Endodermal cell (in vitro differentiated cells): ENCODE measurements around the gene LMX1B. TPM values are rescaled to one million over a fixed set of nuclear protein-coding genes. Genes with fewer than 3 reads are reported as not detected.
"Not testable (repeated sequence)": the region's sequence is repeated elsewhere in the genome, so short reads cannot be mapped to it uniquely, and the experiment has no call there.

ENCODE experiments used
- DNase-seq: peaks from one replicate; pipeline ENCODE4 v3.0.0-alpha.2; 2017
- H3K27ac ChIP-seq: 2 replicates; pipeline ENCODE4 v1.5.1; 2013; ENCODE audit warnings: mild to moderate bottlenecking, low read depth, low read length, moderate library complexity
- H3K27me3 ChIP-seq: 2 replicates; pipeline ENCODE4 v1.6.1; 2013; ENCODE audit warnings: mild to moderate bottlenecking, low read length, moderate library complexity; ENCODE audit not compliant: insufficient read depth, control insufficient read depth, poor library complexity, severe bottlenecking
- H3K36me3 ChIP-seq: 2 replicates; pipeline ENCODE4 v1.7.0; 2013; ENCODE audit warnings: mild to moderate bottlenecking, low read length, moderate library complexity; ENCODE audit not compliant: control insufficient read depth, insufficient read depth
- H3K4me1 ChIP-seq: one replicate; pipeline ENCODE4 v1.7.0; 2013; ENCODE audit warnings: low read length; ENCODE audit not compliant: control insufficient read depth, insufficient read depth
- H3K4me3 ChIP-seq: 2 replicates; pipeline ENCODE4 v1.5.1; 2013; ENCODE audit warnings: mild to moderate bottlenecking, low read length, moderate library complexity
- H3K9ac ChIP-seq: 2 replicates; pipeline ENCODE4 v1.6.1; 2013; ENCODE audit warnings: mild to moderate bottlenecking, low read length, moderate library complexity; ENCODE audit not compliant: poor library complexity, severe bottlenecking; ENCODE audit errors: extremely low read depth
- H3K9me3 ChIP-seq: 2 replicates; pipeline ENCODE4 v1.6.1; 2013; ENCODE audit warnings: mild to moderate bottlenecking, low read length, moderate library complexity; ENCODE audit not compliant: control insufficient read depth
- H3K27ac Mint-ChIP-seq: 2 replicates; pipeline ENCODE4 v1.8.0; 2020; ENCODE audit warnings: mixed read lengths
- H3K27me3 Mint-ChIP-seq: 2 replicates; pipeline ENCODE4 v1.8.0; 2021; ENCODE audit warnings: mild to moderate bottlenecking, mixed read lengths; ENCODE audit not compliant: insufficient read depth
- H3K36me3 Mint-ChIP-seq: 2 replicates; pipeline ENCODE4 v1.8.0; 2020; ENCODE audit warnings: low read depth, mixed read lengths
- H3K4me1 Mint-ChIP-seq: 2 replicates; pipeline ENCODE4 v1.8.0; 2020; ENCODE audit warnings: mixed read lengths
- H3K4me3 Mint-ChIP-seq: 2 replicates; pipeline ENCODE4 v1.8.0; 2020; ENCODE audit warnings: mild to moderate bottlenecking, moderate library complexity, mixed read lengths
- H3K9me3 Mint-ChIP-seq: 2 replicates; pipeline ENCODE4 v1.8.0; 2020; ENCODE audit warnings: mild to moderate bottlenecking, mixed read lengths
- CTCF ChIP-seq: fragments of 200-600 bp; sonication (generic); conservative IDR thresholded peaks from 2 replicates; pipeline ENCODE4 v1.5.0; 2021; ENCODE audit warnings: antibody characterized with exemption, mild to moderate bottlenecking
- WGBS, 2 experiments: methylation state at CpG; one replicate each; pipeline versions ENCODE4 v1.1.5 to v1.1.7; 2013; ENCODE audit warnings: missing lambda C conversion rate in 2 of 2, mixed read lengths in 1 of 2; ENCODE audit not compliant: insufficient coverage in 1 of 2, insufficient read length in 1 of 2; 5-methylcytosine and 5-hydroxymethylcytosine counted together
- total RNA-seq, 2 donors: library from RNA; stranded (reverse); fragmentation: NEBNext Ultra II Directional in 1 of 2; extraction: Animal tissue kit (Norgen Biotek cat#: 25700) in 1 of 2; gene quantifications; 2 replicates in 1 of 2; 3 replicates in 1 of 2; pipeline ENCODE4 v1.2.1, GENCODE V29; 2021

The LMX1B gene
- total RNA-seq, 2 donors from 2014 or later = 11.1 to 11.4 TPM

GRCh38 chr9:126708178-126708577 lies 94.5 kb downstream of the LMX1B start:
- Histone ChIP-seq H3K9me3 (no peaks in the 10 kb centered on the region), H3K27me3 (peaks cover 31% of the 10 kb centered on the region), H3K27ac (no peak overlapping the region), H3K4me3 (no peak overlapping the region), H3K9ac (no peak overlapping the region), H3K36me3 (no peaks in the 10 kb centered on the region), H3K4me1 (peaks cover 5% of the 10 kb centered on the region)
- peaks cover 5% of the 10 kb centered on the region for H3K4me1 Mint-ChIP-seq
- 79 to 81% methylated on average over 2 to 4 of the region's 4 CpGs for WGBS, 2 experiments
- peaks cover 51% of the 10 kb centered on the region for H3K27me3 Mint-ChIP-seq
- no peak for TF ChIP-seq CTCF
- H3K27ac Mint-ChIP-seq = no peak overlapping the region
- H3K4me3 Mint-ChIP-seq = no peak overlapping the region
- no peak for DNase-seq
- no peaks in the 10 kb centered on the region for H3K9me3 Mint-ChIP-seq
- no peaks in the 10 kb centered on the region for H3K36me3 Mint-ChIP-seq

- Mint-ChIP-seq H3K27me3 (peaks cover 43% of the 10 kb centered on the region), H3K36me3 (no peaks in the 10 kb centered on the region)
Observed at GRCh38 chr9:126709241-126709640, 95.5 kb downstream of the LMX1B start.

GRCh38 chr9:126715382-126715781 lies 101.7 kb downstream of the LMX1B start:
- H3K4me3 ChIP-seq = no peak overlapping the region
- Mint-ChIP-seq H3K9me3 (no peaks in the 10 kb centered on the region), H3K4me1 (peaks cover 7% of the 10 kb centered on the region), H3K27me3 (peaks cover 35% of the 10 kb centered on the region), H3K27ac (no peak overlapping the region), H3K4me3 (no peak overlapping the region), H3K36me3 (no peaks in the 10 kb centered on the region)
- no peaks in the 10 kb centered on the region for H3K9me3 ChIP-seq
- H3K4me1 ChIP-seq = no peaks in the 10 kb centered on the region
- no peaks in the 10 kb centered on the region for H3K36me3 ChIP-seq
- no peak overlapping the region for H3K27ac ChIP-seq
- H3K9ac ChIP-seq = no peak overlapping the region
- no peak for DNase-seq
- no peak for TF ChIP-seq CTCF
- H3K27me3 ChIP-seq = peaks cover 14% of the 10 kb centered on the region

More at GRCh38 chr9:126709241-126709640, 95.5 kb downstream of the LMX1B start:
- peaks cover 21% of the 10 kb centered on the region for H3K27me3 ChIP-seq
- H3K4me1 ChIP-seq = no peaks in the 10 kb centered on the region
- TF ChIP-seq CTCF = no peak
- no peak overlapping the region for H3K9ac ChIP-seq
- H3K27ac ChIP-seq = no peak overlapping the region
- H3K4me3 ChIP-seq = no peak overlapping the region
- no peak for DNase-seq
- Mint-ChIP-seq H3K27ac (no peak overlapping the region), H3K4me1 (peaks cover 5% of the 10 kb centered on the region), H3K4me3 (no peak overlapping the region), H3K9me3 (no peaks in the 10 kb centered on the region)
- H3K9me3 ChIP-seq = no peaks in the 10 kb centered on the region
- no peaks in the 10 kb centered on the region for H3K36me3 ChIP-seq
- WGBS, 2 experiments = 94 to 100% methylated on average over 1 to 3 of the region's 3 CpGs

GRCh38 chr9:126717441-126717840 lies 103.7 kb downstream of the LMX1B start:
- H3K4me1 Mint-ChIP-seq = peaks cover 11% of the 10 kb centered on the region
- H3K4me3 ChIP-seq, H3K4me3 Mint-ChIP-seq, H3K9me3 Mint-ChIP-seq, H3K36me3 Mint-ChIP-seq, H3K4me1 ChIP-seq, H3K27ac ChIP-seq, H3K27ac Mint-ChIP-seq, H3K9ac ChIP-seq, DNase-seq, H3K9me3 ChIP-seq, H3K36me3 ChIP-seq: not testable (repeated sequence)
- peaks cover 41% of the 10 kb centered on the region for H3K27me3 Mint-ChIP-seq
- 95 to 97% methylated on average over 2 to 4 of the region's 5 CpGs for WGBS, 2 experiments
- peaks cover 14% of the 10 kb centered on the region for H3K27me3 ChIP-seq
